ENCODE data around the gene NPPC.
A peak's percentile ranks its signal among the peaks of the same experiment; 100 is the strongest.

The NPPC gene

GRCh38 chr2:231930593-231931281 lies 4.5 kb upstream of the NPPC start:
- H3K4me3 ChIP-seq (ENCODE audit: low read depth, low read length) = no peak overlapping the region
- H3K9me3 ChIP-seq (ENCODE audit: control insufficient read depth, insufficient read depth, low read depth, low read length) = no peaks in the 10 kb centered on the region
- TF ChIP-seq ZIC2 (tag by site-specific recombination; IDR thresholded peaks at IDR 0.05) (no peak), GLI2 (tag by site-specific recombination; IDR thresholded peaks at IDR 0.05; ENCODE audit: borderline replicate concordance, low read depth) (no peak), ZNF76 (tag by site-specific recombination; IDR thresholded peaks at IDR 0.05; ENCODE audit: borderline replicate concordance, low read depth) (no peak), ZNF157 (tag by site-specific recombination; IDR thresholded peaks at IDR 0.05) (no peak), PRDM4 (tag by site-specific recombination; IDR thresholded peaks at IDR 0.05) (no peak), ZNF280D (tag by site-specific recombination; IDR thresholded peaks at IDR 0.05) (no peak), FEZF1 (tag by site-specific recombination; IDR thresholded peaks at IDR 0.05) (no peak), ELK4 (IDR thresholded peaks at IDR 0.05; ENCODE audit: borderline replicate concordance, low read depth, low read length) (no peak), ZNF792 (tag by site-specific recombination; IDR thresholded peaks at IDR 0.05) (no peak), ZNF664 (tag by site-specific recombination; IDR thresholded peaks at IDR 0.05) (no peak)
- H3K4me1 ChIP-seq (ENCODE audit: control insufficient read depth, insufficient read depth, low read length) = no peaks in the 10 kb centered on the region
- no peak overlapping the region for H3K27ac ChIP-seq (ENCODE audit: extremely low read depth, low read depth, low read length)
- no peaks in the 10 kb centered on the region for H3K36me3 ChIP-seq (ENCODE audit: control insufficient read depth in 2 of 2, insufficient read depth in 1 of 2, low read length in 2 of 2)
- CTCF ChIA-PET = interaction anchor here (0.6 to 8.6 kb wide), 8 partner anchors 9 to 499 kb away, joined by 3 to 85 read pairs (median 4); no protein-coding TSS in a partner anchor
- POLR2A ChIA-PET = no interaction called here

- H3K36me3 ChIP-seq (ENCODE audit: control insufficient read depth in 2 of 2, insufficient read depth in 1 of 2, low read length in 2 of 2) = no peaks in the 10 kb centered on the region
- POLR2A ChIA-PET = interaction anchor here (1.1 kb wide), 1 partner anchor 33 kb away, joined by 3 read pairs; no protein-coding TSS in a partner anchor
- TF ChIP-seq ZNF548 (tag by site-specific recombination; IDR thresholded peaks at IDR 0.05) = no peak
- TF ChIP-seq ZBTB20 (tag by site-specific recombination; IDR thresholded peaks at IDR 0.05) = peak; percentile 61
- TF ChIP-seq ZBTB17 (tag by site-specific recombination; IDR thresholded peaks at IDR 0.05) = peak; percentile 98
- no peak for TF ChIP-seq ZSCAN23 (tag by site-specific recombination; IDR thresholded peaks at IDR 0.05)
- no peak overlapping the region for H3K4me3 ChIP-seq (ENCODE audit: low read depth, low read length)
- no peak overlapping the region for H3K27ac ChIP-seq (ENCODE audit: extremely low read depth, low read depth, low read length)
- no peaks in the 10 kb centered on the region for H3K9me3 ChIP-seq (ENCODE audit: control insufficient read depth, insufficient read depth, low read depth, low read length)
- CTCF ChIA-PET = interaction anchor here (0.6 to 8.6 kb wide), 8 partner anchors 9 to 500 kb away, joined by 3 to 85 read pairs (median 3); no protein-coding TSS in a partner anchor
- H3K4me1 ChIP-seq (ENCODE audit: control insufficient read depth, insufficient read depth, low read length) = no peaks in the 10 kb centered on the region
Observed at GRCh38 chr2:231929961-231930592, 3.9 kb upstream of the NPPC start.

Measured in HEK293 (cell line).